K562 (cell line): Measurements from ENCODE around the gene PCDHA6. TPM values are rescaled to one million over a fixed set of nuclear protein-coding genes. Genes with fewer than 3 reads are reported as not detected.
A peak's percentile ranks its signal among the peaks of the same experiment; 100 is the strongest.

Experiments
- ATAC-seq: fragments of 200-7000 bp; cut with Tn5 transposase; 3 replicates; pipeline ENCODE4 v1.9.1; 2020; ENCODE audit warnings: moderate library complexity
- BruUV-seq: library from RNA; stranded (reverse); fragments of 400-500 nt; replicated peaks from 2 replicates; lab custom pipeline; 2021; lab: Mats Ljungman, UMichigan
- CTCF ChIA-PET: fragments of 300-600 bp; formaldehyde crosslinking; extraction: SDS; loops from one replicate; lab custom pipeline; 2021; ENCODE audit warnings: low intra/inter-chr PET ratio; lab: Yijun Ruan, JAX
- POLR2A ChIA-PET: fragments of 300-600, 350-650 bp; sonication (Branson Sonifier 250); formaldehyde crosslinking; extraction: SDS; loops from one replicate; lab custom pipeline; 2021; ENCODE audit warnings: antibody characterized with exemption, inconsistent platforms; lab: Yijun Ruan, JAX
- DNase-seq, 4 experiments: peaks; one replicate each; pipeline versions ENCODE4 v3.0.0 to v3.0.0-alpha.2; 2011 to 2018; ENCODE audit warnings: low spot score in 3 of 4, mixed read lengths in 3 of 4; ENCODE audit errors: extremely low read depth in 1 of 4
- FAIRE-seq: peaks from 2 replicates; lab custom pipeline; 2011; peaks lifted over from hg19 to GRCh38; lab: Jason Lieb, UNC
- H2AFZ ChIP-seq: 2 replicates; pipeline ENCODE4 v1.6.0; 2011; ENCODE audit warnings: low read depth, low read length, control low read depth, inconsistent platforms
- H3K27ac ChIP-seq: fragments of 200-600 bp; 3 replicates; pipeline ENCODE4 v1.8.0; 2011; ENCODE audit warnings: low read depth, mild to moderate bottlenecking, control low read depth, inconsistent platforms, low read length, moderate library complexity, mixed read lengths; ENCODE audit errors: extremely low read depth
- H3K27me3 ChIP-seq, 2 experiments: fragments of 300-600 bp in 1 of 2; 2 replicates in 1 of 2; 3 replicates in 1 of 2; pipeline versions ENCODE4 v1.6.0 to v1.8.0; 2011; ENCODE audit warnings: inconsistent platforms in 2 of 2, low read length in 2 of 2, mild to moderate bottlenecking in 1 of 2, mixed read lengths in 1 of 2, moderate library complexity in 1 of 2; ENCODE audit not compliant: control insufficient read depth in 2 of 2, insufficient read depth in 2 of 2
- H3K36me3 ChIP-seq: fragments of 300-600 bp; 3 replicates; pipeline ENCODE4 v1.8.0; 2011; ENCODE audit warnings: mild to moderate bottlenecking, low read length, inconsistent platforms; ENCODE audit not compliant: control insufficient read depth, insufficient read depth
- H3K4me1 ChIP-seq, 2 experiments: fragments of 200-600 bp in 1 of 2; replicated peaks in 1 of 2; 2 replicates in 1 of 2; 3 replicates in 1 of 2; pipeline versions ENCODE4 v1.5.1 to v1.8.0; 2011; ENCODE audit warnings: inconsistent platforms in 2 of 2, low read length in 2 of 2, mild to moderate bottlenecking in 1 of 2, mixed read lengths in 1 of 2, moderate library complexity in 1 of 2; ENCODE audit not compliant: control insufficient read depth in 2 of 2, insufficient read depth in 2 of 2
- H3K4me2 ChIP-seq: 2 replicates; pipeline ENCODE4 v1.6.1; 2011; ENCODE audit warnings: low read length, control low read depth, inconsistent platforms, mixed read lengths; ENCODE audit not compliant: insufficient read depth
- H3K4me3 ChIP-seq: fragments of 200-600 bp; sonication (generic), shearing (Covaris generic); 2 replicates; pipeline ENCODE4 v1.5.1; 2016; ENCODE audit warnings: control low read depth, inconsistent platforms
- H3K79me2 ChIP-seq: fragments of 200-600 bp; 3 replicates; pipeline ENCODE4 v1.8.0; 2011; ENCODE audit warnings: low read length, inconsistent platforms; ENCODE audit not compliant: control insufficient read depth, insufficient read depth
- H3K9ac ChIP-seq, 2 experiments: 2 replicates each; pipeline versions ENCODE4 v1.6.0 to v1.6.1; 2011; ENCODE audit warnings: low read depth in 2 of 2, low read length in 2 of 2, control low read depth in 1 of 2, inconsistent platforms in 1 of 2, mild to moderate bottlenecking in 1 of 2, mixed read lengths in 1 of 2; ENCODE audit not compliant: insufficient read depth in 1 of 2
- H3K9me1 ChIP-seq: one replicate; pipeline ENCODE4 v1.6.0; 2011; ENCODE audit warnings: inconsistent platforms, mild to moderate bottlenecking, low read length, moderate library complexity; ENCODE audit not compliant: control insufficient read depth, insufficient read depth
- H3K9me3 ChIP-seq: replicated peaks from 2 replicates; pipeline ENCODE4 v1.5.1; 2011; ENCODE audit warnings: low read depth, low read length, inconsistent platforms; ENCODE audit not compliant: control insufficient read depth, insufficient read depth
- H4K20me1 ChIP-seq: replicated peaks from 2 replicates; pipeline ENCODE4 v1.6.1; 2011; ENCODE audit warnings: low read length, inconsistent platforms, mixed read lengths; ENCODE audit not compliant: control insufficient read depth, insufficient read depth
- CLOCK ChIP-seq: fragments of 250-450 bp; sonication (Bioruptor Pico); IDR thresholded peaks from 2 replicates; pipeline ENCODE4 v1.4.0; 2020; ENCODE audit warnings: mild to moderate bottlenecking, moderate library complexity, borderline replicate concordance
- CTCF ChIP-seq, 3 experiments: IDR thresholded peaks in 2 of 3; conservative IDR thresholded peaks in 1 of 3; 2 replicates each; pipeline ENCODE4 v1.5.1; 2011 to 2012; ENCODE audit warnings: low read length in 3 of 3, mild to moderate bottlenecking in 3 of 3, control low read depth in 2 of 3, improper control_type of control experiment in 1 of 3, inconsistent platforms in 1 of 3, low read depth in 1 of 3, mixed read lengths in 1 of 3, moderate library complexity in 1 of 3; ENCODE audit not compliant: insufficient read depth in 2 of 3
- ETV1 ChIP-seq: fragments of 450-650 bp; conservative IDR thresholded peaks from 2 replicates; pipeline ENCODE4 v1.6.1; 2016; ENCODE audit warnings: missing genetic modification characterization, control low read depth, low read depth, missing compliant biosample characterization
- HOXB6 ChIP-seq: fragments of 250-450 bp; sonication (Bioruptor Pico); IDR thresholded peaks from 2 replicates; pipeline ENCODE4 v1.5.1; 2022; ENCODE audit warnings: mild to moderate bottlenecking, borderline replicate concordance
- KHSRP ChIP-seq: fragments of 450-650 bp; IDR thresholded peaks from 2 replicates; pipeline ENCODE4 v1.6.1; 2017
- NFYB ChIP-seq: IDR thresholded peaks from 2 replicates; pipeline ENCODE4 v1.6.1; 2011; ENCODE audit warnings: mild to moderate bottlenecking, moderate library complexity; ENCODE audit not compliant: insufficient read length; ENCODE audit errors: extremely low read depth
- THRA ChIP-seq: fragments of 450-650 bp; IDR thresholded peaks from 2 replicates; pipeline ENCODE4 v1.6.1; 2017; ENCODE audit warnings: mild to moderate bottlenecking, moderate library complexity
- WGBS: fragments of 100-300 bp; shearing (Covaris generic); methylation state at CpG from one replicate; pipeline ENCODE4 v1.1.6; 2016; ENCODE audit warnings: low coverage, mixed read lengths; ENCODE audit not compliant: insufficient coverage; ENCODE audit errors: missing lambda C conversion rate; 5-methylcytosine and 5-hydroxymethylcytosine counted together
- in situ Hi-C: fragments of 300-500 bp; cut with MboI; formaldehyde crosslinking; loops from 4 replicates; pipeline ENCODE4 v1.15.0; 2018; ENCODE audit warnings: inconsistent platforms, mixed read lengths
- intact Hi-C: fragments of 100-400 bp; cut with micrococcal nuclease; formaldehyde crosslinking; loops from 2 replicates; pipeline ENCODE4 v1.14.2; 2022
- polyA plus RNA-seq, 8 experiments: library from polyadenylated mRNA; depleted of rRNA in 4 of 8; stranded (reverse) in 5 of 8; unstranded in 3 of 8; fragments of >200 nt; fragmentation: Nextera tagmentation in 2 of 8; fragmentation: Illumina TruSeq in 1 of 8; extraction: Ambion mirVana in 2 of 8; extraction: Trizol in 1 of 8; gene quantifications; 2 replicates each; pipeline versions ENCODE4 v1.2.1 to v1.2.3, GENCODE V29; 2011 to 2014; ENCODE audit warnings: inconsistent platforms in 1 of 8, missing spikeins in 1 of 8
- total RNA-seq, 7 experiments: library from RNA; depleted of rRNA in 6 of 7; stranded (reverse); fragments of >200 nt in 6 of 7; fragmentation: Illumina TruSeq in 2 of 7; extraction: Trizol in 2 of 7; gene quantifications; 2 replicates each; pipeline versions ENCODE4 v1.2.1 to v1.2.3, GENCODE V29; 2011 to 2021; ENCODE audit warnings: low replicate concordance in 1 of 7
- TF ChIP-seq, protein P1 (sequence below): fragments of 450-650 bp; IDR thresholded peaks from 2 replicates; pipeline ENCODE4 v1.7.0; 2016; ENCODE audit warnings: borderline replicate concordance

The PCDHA6 gene
- total and polyA plus RNA-seq, 9 of the 15 experiments (the other 6 are each of a cell fraction or from before 2014, with no cell fraction given), result not detected

DNA sequence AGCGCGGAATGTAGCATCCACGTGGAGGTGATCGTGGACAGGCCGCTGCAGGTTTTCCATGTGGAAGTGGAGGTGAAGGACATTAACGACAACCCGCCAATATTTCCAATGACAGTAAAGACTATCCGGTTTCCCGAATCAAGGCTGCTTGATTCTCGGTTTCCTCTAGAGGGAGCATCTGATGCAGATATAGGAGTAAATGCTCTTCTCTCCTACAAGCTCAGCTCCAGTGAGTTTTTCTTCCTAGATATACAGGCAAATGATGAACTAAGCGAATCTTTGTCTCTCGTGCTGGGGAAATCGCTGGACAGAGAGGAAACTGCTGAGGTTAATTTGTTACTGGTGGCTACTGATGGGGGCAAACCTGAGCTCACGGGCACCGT lies 32.5 kb upstream of the PCDHA6 start:
- DNase-seq (peak in 2 of 4 experiments; percentile 9 to 13), FAIRE-seq (no peak), ATAC-seq (peak; percentile 74)
- POLR2A ChIA-PET, result interaction anchor here (0.6 kb wide), 1 partner anchor 52 kb away, joined by 3 read pairs; no protein-coding TSS in a partner anchor
- in situ Hi-C loops (no loop called here), intact Hi-C loops (no loop called here)
- no TSS peak for BruUV-seq
- H2AFZ ChIP-seq, result 0 out of 2 replicates have a peak overlapping the region, but pooled peaks have one; percentile 26
- no peaks in the 10 kb centered on the region for H3K9me3 ChIP-seq
- H3K4me3 ChIP-seq, result no peak overlapping the region
- no peak overlapping the region for H3K9ac ChIP-seq
- H3K4me2 ChIP-seq, result no peak overlapping the region
- no peak overlapping the region for H3K27ac ChIP-seq
- no peaks in the 10 kb centered on the region for H3K27me3 ChIP-seq
- H3K4me1 ChIP-seq, result no peaks in the 10 kb centered on the region; a peak in 1 of 5 replicates
- no peaks in the 10 kb centered on the region for H3K9me1 ChIP-seq
- CTCF ChIA-PET, result no interaction called here
- no peaks in the 10 kb centered on the region for H4K20me1 ChIP-seq
- no peak for TF ChIP-seq ETV1 (tag)
- TF ChIP-seq KHSRP, result no peak
- no peak for TF ChIP-seq CLOCK (CRISPR knock-in tag)
- TF ChIP-seq, protein P1, sequence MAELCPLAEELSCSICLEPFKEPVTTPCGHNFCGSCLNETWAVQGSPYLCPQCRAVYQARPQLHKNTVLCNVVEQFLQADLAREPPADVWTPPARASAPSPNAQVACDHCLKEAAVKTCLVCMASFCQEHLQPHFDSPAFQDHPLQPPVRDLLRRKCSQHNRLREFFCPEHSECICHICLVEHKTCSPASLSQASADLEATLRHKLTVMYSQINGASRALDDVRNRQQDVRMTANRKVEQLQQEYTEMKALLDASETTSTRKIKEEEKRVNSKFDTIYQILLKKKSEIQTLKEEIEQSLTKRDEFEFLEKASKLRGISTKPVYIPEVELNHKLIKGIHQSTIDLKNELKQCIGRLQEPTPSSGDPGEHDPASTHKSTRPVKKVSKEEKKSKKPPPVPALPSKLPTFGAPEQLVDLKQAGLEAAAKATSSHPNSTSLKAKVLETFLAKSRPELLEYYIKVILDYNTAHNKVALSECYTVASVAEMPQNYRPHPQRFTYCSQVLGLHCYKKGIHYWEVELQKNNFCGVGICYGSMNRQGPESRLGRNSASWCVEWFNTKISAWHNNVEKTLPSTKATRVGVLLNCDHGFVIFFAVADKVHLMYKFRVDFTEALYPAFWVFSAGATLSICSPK, result no peak
- TF ChIP-seq CTCF (IDR thresholded peaks at IDR 0.05 in 2 of 3, conservative IDR thresholded peaks at IDR 0.05 in 1 of 3; ENCODE audit: insufficient read depth in 2 of 3, low read depth in 1 of 3, low read length in 3 of 3), result peak in 1 of 3 experiments; percentile 21; a peak in 1 of 6 replicates
- TF ChIP-seq HOXB6, result no peak
- no peak for TF ChIP-seq NFYB
- no peak for TF ChIP-seq THRA
- H3K36me3 ChIP-seq, result no peaks in the 10 kb centered on the region
- WGBS, result 13% methylated on average over 15 of the region's 15 CpGs
- H3K79me2 ChIP-seq, result no peaks in the 10 kb centered on the region
